GM12864 (cell line): Measurements from ENCODE around the gene E2F3.

Experiments
- DNase-seq: peaks from one replicate; pipeline ENCODE4 v3.0.0-alpha.2; 2011; ENCODE audit warnings: low read depth
- H3K4me3 ChIP-seq: 2 replicates; pipeline ENCODE4 v1.5.1; 2011; ENCODE audit warnings: mild to moderate bottlenecking, low read depth, low read length, control low read depth
- TF ChIP-seq, protein P1 (sequence below): IDR thresholded peaks from 2 replicates; pipeline ENCODE4 v1.5.1; 2011; ENCODE audit warnings: low read depth, mild to moderate bottlenecking, moderate library complexity, low read length, control low read depth, inconsistent platforms; ENCODE audit errors: missing control alignments

E2F3 gene

GRCh38 chr6:20542927-20543602 lies 141.4 kb downstream of the E2F3 start:
- TF ChIP-seq, protein P1, sequence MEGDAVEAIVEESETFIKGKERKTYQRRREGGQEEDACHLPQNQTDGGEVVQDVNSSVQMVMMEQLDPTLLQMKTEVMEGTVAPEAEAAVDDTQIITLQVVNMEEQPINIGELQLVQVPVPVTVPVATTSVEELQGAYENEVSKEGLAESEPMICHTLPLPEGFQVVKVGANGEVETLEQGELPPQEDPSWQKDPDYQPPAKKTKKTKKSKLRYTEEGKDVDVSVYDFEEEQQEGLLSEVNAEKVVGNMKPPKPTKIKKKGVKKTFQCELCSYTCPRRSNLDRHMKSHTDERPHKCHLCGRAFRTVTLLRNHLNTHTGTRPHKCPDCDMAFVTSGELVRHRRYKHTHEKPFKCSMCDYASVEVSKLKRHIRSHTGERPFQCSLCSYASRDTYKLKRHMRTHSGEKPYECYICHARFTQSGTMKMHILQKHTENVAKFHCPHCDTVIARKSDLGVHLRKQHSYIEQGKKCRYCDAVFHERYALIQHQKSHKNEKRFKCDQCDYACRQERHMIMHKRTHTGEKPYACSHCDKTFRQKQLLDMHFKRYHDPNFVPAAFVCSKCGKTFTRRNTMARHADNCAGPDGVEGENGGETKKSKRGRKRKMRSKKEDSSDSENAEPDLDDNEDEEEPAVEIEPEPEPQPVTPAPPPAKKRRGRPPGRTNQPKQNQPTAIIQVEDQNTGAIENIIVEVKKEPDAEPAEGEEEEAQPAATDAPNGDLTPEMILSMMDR: no peak
- no peak overlapping the region for H3K4me3 ChIP-seq
- peak; percentile 70 for DNase-seq
